ENCODE measurements around the gene ETDC.

- TF ChIP-seq CTCF (IDR thresholded peaks at IDR 0.05) (no peak), POLR2A (IDR thresholded peaks at IDR 0.05) (no peak), EP300 (IDR thresholded peaks at IDR 0.05) (no peak)
These were observed 36.1 kb upstream of the ETDC start for GRCh38 chrX:135273162-135273561.

Data from suprapubic skin (tissue), 3 donors.